Measurements from ENCODE around the gene UBE3A.

- no peak for TF ChIP-seq CTCF (IDR thresholded peaks at IDR 0.05)
- TF ChIP-seq EZH2 (IDR thresholded peaks at IDR 0.05; ENCODE audit: borderline replicate concordance, insufficient read depth, low read depth, low read length, poor library complexity, severe bottlenecking) = no peak
These were observed 23.6 kb downstream of the UBE3A start for GRCh38 chr15:25415217-25415616.
